ENCODE results near the gene TMCO6.

TMCO6 gene

DNA sequence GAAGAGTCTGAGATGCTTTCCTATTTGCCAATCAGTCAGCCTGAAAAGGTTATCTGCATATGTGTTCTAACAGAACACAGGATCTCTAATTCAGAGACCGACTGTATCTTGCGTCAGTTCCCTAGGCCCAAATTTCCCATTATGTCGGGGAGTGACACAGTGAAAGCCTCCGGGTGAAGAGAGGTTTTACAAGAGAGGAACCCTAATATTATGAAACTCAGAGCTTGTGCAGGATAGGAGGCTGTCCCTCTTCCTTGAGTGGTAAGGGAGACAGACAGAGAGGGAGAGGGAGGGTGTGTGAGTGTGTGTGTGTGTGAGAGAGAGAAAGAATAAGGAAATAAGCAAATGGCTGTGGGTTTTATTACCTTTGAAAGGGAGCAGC is 8.2 kb upstream of the TMCO6 start:
- DNase-seq (ENCODE audit: extremely low read depth, low read depth), result no peak
- no peak overlapping the region for H3K4me3 ChIP-seq (replicated peaks; ENCODE audit: low read depth, low read length)
- TF ChIP-seq, protein P1, sequence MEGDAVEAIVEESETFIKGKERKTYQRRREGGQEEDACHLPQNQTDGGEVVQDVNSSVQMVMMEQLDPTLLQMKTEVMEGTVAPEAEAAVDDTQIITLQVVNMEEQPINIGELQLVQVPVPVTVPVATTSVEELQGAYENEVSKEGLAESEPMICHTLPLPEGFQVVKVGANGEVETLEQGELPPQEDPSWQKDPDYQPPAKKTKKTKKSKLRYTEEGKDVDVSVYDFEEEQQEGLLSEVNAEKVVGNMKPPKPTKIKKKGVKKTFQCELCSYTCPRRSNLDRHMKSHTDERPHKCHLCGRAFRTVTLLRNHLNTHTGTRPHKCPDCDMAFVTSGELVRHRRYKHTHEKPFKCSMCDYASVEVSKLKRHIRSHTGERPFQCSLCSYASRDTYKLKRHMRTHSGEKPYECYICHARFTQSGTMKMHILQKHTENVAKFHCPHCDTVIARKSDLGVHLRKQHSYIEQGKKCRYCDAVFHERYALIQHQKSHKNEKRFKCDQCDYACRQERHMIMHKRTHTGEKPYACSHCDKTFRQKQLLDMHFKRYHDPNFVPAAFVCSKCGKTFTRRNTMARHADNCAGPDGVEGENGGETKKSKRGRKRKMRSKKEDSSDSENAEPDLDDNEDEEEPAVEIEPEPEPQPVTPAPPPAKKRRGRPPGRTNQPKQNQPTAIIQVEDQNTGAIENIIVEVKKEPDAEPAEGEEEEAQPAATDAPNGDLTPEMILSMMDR (IDR thresholded peaks at IDR 0.05; ENCODE audit: low read depth, low read length, missing control alignments), result no peak

DNA sequence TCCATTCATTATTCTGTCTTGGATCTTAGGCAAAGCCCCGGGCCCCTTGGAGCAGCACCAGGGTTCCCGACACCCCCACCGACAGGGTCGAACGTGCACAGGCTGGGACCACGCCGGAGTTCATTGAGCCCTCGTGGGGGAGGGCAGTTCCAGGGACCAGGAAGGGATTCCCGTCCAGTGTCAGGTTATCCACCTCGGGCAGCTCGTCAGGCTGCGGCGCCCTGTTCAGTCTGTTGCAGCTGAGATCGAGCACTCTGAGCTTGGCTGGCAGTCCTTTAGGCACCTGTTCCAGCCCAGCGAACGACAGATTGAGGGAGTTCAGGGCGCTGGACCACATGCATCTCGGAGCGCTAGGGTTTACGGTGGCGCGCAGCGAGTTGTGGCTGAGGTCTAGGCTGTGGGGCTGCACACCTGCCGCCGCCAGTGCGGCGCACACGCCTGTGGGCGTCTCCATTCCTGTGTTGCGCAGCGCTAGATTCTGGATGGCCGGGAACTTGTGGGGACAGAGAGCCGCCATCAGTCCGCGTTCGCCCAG is 7.4 kb upstream of the TMCO6 start:
- no peak for DNase-seq (ENCODE audit: extremely low read depth, low read depth)
- TF ChIP-seq, protein P1 (IDR thresholded peaks at IDR 0.05; ENCODE audit: low read depth, low read length, missing control alignments), result no peak
- H3K4me3 ChIP-seq (replicated peaks; ENCODE audit: low read depth, low read length), result peak overlapping the region; percentile 41

DNA sequence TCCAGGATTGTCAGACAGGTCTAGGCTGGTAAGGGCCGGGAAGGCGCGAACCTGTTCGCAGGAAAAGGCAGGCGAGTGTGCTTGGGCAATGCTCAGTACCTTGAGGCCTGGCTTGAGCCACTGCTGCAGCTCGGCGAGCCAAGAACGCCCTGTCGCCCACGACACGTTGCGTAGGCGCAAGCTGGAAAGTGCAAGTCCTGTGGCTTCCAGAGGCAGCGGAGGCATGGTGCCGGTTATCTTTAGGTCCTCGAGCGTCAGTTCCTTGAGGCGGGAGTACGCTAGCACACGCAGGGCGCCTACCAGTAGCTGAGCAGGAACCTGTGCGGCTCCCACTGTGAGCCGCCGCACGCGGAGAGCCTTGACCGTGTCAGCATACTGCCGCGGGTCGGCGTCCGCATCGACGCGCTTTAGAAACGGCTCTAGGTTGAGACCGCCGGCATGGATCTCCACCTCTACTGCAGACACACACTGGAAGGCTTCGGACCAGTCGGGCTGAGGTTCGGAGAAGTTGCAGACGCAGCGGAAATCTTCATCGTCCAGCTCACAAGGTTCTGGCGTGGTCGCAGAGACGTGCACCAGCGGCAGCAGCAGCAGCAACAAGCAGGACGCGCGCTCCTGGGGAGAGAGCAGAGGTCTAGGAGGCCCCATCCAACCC is 6.8 kb upstream of the TMCO6 start:
- TF ChIP-seq, protein P1 (IDR thresholded peaks at IDR 0.05; ENCODE audit: low read depth, low read length, missing control alignments), result no peak
- H3K4me3 ChIP-seq (replicated peaks; ENCODE audit: low read depth, low read length), result peak overlapping the region; percentile 41
- no peak for DNase-seq (ENCODE audit: extremely low read depth, low read depth)

DNA sequence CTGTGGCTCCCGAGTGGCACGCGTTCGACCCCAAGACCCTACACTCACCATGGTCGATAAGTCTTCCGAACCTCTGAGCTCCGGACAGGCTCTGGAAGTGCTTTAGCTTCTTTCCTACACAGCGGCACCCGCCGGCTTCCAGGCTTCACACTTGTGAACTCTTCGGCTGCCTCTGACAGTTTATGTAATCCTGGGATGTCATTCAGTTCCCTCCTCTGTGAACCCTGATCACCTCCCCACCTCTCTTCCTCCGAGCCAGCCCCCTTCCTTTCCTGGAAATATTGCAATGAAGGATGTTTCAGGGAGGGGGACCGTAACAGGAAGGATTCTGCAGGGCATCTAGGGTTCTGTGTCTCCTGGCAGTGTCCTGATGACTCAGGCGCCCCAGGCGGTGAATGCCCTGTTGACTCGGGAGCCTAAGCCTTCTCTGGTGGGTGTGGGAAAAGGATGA is 6.2 kb upstream of the TMCO6 start, which contains the start of gene CD14:
Gene CD14, minus strand, starts transcription at position 155 of the 451 bp plus-strand sequence. Its CDS starts 104 bp downstream, at position 51.
- no peak for DNase-seq (ENCODE audit: extremely low read depth, low read depth)
- H3K4me3 ChIP-seq (replicated peaks; ENCODE audit: low read depth, low read length), result peak within 1 kb of the TSS; percentile 41
- TF ChIP-seq, protein P1 (IDR thresholded peaks at IDR 0.05; ENCODE audit: low read depth, low read length, missing control alignments), result no peak

DNA sequence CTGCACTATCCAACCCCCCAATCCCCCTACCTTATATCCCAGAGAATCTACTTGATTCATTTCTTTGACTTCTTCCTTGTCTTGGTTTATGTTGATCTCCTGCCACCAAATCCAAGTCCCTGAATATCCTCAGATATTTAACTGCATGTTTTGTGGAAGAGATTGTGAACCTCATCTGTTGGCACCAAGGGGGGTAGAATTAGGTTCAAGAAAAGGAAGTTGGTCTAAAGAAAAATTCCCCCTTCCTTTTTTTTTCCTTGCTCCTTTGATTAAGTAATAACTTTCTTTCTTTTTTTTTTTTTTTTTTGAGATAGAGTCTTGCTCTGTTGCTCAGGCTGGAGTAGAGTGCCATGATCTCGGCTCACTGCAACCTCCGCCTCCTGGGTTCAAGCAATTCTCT is 5.8 kb upstream of the TMCO6 start:
- TF ChIP-seq, protein P1 (IDR thresholded peaks at IDR 0.05; ENCODE audit: low read depth, low read length, missing control alignments), result no peak
- no peak overlapping the region for H3K4me3 ChIP-seq (replicated peaks; ENCODE audit: low read depth, low read length)
- no peak for DNase-seq (ENCODE audit: extremely low read depth, low read depth)

DNA sequence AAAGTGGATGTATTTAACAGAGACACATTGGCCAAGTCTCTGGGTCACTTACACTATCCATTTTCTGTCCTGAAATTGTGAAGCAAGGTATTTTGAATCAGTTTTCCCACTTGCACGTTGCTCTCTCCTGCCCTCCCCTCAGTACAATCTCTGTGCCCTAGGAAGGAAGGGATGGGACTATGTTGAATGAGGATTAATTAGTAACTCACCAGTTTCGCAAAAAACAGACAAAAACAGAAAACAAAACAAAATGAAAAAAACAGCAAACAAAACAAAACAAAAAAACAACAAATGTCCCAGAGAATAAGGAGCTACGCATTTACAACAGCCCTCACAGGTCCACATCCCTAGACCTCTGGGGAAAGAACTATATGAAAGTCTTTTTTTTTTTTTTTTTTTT is 5.1 kb upstream of the TMCO6 start:
- no peak for DNase-seq (ENCODE audit: extremely low read depth, low read depth)
- TF ChIP-seq, protein P1 (IDR thresholded peaks at IDR 0.05; ENCODE audit: low read depth, low read length, missing control alignments), result no peak
- H3K4me3 ChIP-seq (replicated peaks; ENCODE audit: low read depth, low read length), result no peak overlapping the region
